ENCODE results near the gene TMC4. TPM values are rescaled to one million over a fixed set of nuclear protein-coding genes. Genes with fewer than 3 reads are reported as not detected.

TMC4 gene
- total RNA-seq, 1 experiment from 2014 or later, result 13.4 TPM

DNA sequence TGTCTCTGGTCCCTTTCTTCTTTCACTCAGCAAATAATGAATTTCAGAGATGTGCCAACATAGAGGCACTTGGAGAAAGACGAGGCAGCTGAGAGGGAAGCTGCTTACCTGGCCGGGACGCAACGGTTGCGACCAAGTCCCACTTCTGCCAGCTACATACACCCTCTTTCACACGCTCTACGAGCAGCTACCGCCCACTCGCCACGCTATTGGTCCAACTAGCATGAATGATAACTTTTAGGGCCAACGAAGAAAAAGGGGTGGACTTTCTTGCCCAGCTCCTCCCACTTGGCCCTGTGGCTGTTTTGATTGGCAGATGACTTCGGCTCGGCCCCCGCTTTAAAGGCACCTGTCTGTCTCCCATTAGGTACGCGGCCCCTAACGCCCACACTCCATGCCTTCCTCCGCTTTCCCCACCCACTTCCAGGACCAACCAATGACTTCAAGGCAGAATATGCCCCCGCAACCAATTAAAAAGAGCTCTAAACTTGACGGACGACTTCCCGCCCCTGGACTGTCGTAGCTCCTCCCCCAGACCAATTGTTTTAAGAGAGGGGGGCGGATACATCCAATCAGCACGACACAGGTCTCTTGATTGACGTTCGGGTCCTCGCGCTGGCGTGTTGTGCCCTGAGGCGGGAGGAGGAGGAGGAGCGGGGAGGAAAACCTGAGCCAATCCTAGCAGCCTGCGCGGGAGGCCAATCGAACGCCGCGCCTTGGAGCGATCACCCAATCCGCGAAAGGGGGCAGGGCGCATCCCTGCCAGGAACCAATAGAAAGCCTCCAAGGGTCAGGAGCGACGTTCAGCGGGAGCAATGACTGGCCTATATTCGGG lies 35.9 kb downstream of the TMC4 start:
- no peaks in the 10 kb centered on the region for H3K27me3 ChIP-seq (ENCODE audit: low read length)
- H3K27ac ChIP-seq (ENCODE audit: low read length), result peak overlapping the region; percentile 79
- peaks cover 35% of the 10 kb centered on the region for H4K20me1 ChIP-seq (ENCODE audit: low read length)
- ATAC-seq (peak; percentile 80), DNase-seq (peak; percentile 100)
- no peaks in the 10 kb centered on the region for H3F3A ChIP-seq (ENCODE audit: low read length, unreplicated experiment)
- peak overlapping the region; percentile 99 for H3K9ac ChIP-seq (ENCODE audit: low read length)
- H3K4me2 ChIP-seq (ENCODE audit: low read length), result peak overlapping the region; percentile 93
- H3K4me3 ChIP-seq (ENCODE audit: low read length), result peak overlapping the region; percentile 86
- no peaks in the 10 kb centered on the region for H3K9me3 ChIP-seq (ENCODE audit: low read length)
- intact Hi-C loops (cut with micrococcal nuclease), result loop anchor here (1.0 kb wide), 3 partner anchors 22 to 52 kb away; partner anchors contain the start of genes LENG1, MBOAT7, PRPF31 and TFPT
- H3K36me3 ChIP-seq (ENCODE audit: low read depth, low read length), result peaks cover 18% of the 10 kb centered on the region; the same call in 1 of the 2 replicates
- CTCF ChIA-PET, result interaction anchor here (0.6 to 1.9 kb wide), 8 partner anchors 21 to 478 kb away, joined by 3 to 11 read pairs (median 7); partner anchors contain the start of genes LENG1 and MBOAT7
- no peak for TF ChIP-seq CTCF (conservative IDR thresholded peaks at IDR 0.05; ENCODE audit: low read depth, low read length)
- TF ChIP-seq EZH2phosphoT487 (IDR thresholded peaks at IDR 0.05; ENCODE audit: borderline replicate concordance, low read length), result no peak
- TF ChIP-seq EZH2 (IDR thresholded peaks at IDR 0.05; ENCODE audit: low read length, unreplicated experiment), result no peak
- H2AFZ ChIP-seq (ENCODE audit: low read length), result peak overlapping the region; percentile 68
- H3K9me2 ChIP-seq (replicated peaks; ENCODE audit: low read length), result no peaks in the 10 kb centered on the region
- H3K79me2 ChIP-seq (ENCODE audit: low read length), result peaks cover 45% of the 10 kb centered on the region
- POLR2A ChIA-PET (ENCODE audit: unreplicated experiment), result interaction anchor here (0.5 to 1.3 kb wide), 15 partner anchors 17 to 1948 kb away, joined by 3 to 25 read pairs (median 8); partner anchors contain the start of genes LENG1, MBOAT7, MYADM and PRPF31
- no TSS peak for BruUV-seq (replicated peaks)
- H3K4me1 ChIP-seq (ENCODE audit: insufficient read depth, low read length), result peaks cover 20% of the 10 kb centered on the region; the same call in 1 of the 2 replicates

DNA sequence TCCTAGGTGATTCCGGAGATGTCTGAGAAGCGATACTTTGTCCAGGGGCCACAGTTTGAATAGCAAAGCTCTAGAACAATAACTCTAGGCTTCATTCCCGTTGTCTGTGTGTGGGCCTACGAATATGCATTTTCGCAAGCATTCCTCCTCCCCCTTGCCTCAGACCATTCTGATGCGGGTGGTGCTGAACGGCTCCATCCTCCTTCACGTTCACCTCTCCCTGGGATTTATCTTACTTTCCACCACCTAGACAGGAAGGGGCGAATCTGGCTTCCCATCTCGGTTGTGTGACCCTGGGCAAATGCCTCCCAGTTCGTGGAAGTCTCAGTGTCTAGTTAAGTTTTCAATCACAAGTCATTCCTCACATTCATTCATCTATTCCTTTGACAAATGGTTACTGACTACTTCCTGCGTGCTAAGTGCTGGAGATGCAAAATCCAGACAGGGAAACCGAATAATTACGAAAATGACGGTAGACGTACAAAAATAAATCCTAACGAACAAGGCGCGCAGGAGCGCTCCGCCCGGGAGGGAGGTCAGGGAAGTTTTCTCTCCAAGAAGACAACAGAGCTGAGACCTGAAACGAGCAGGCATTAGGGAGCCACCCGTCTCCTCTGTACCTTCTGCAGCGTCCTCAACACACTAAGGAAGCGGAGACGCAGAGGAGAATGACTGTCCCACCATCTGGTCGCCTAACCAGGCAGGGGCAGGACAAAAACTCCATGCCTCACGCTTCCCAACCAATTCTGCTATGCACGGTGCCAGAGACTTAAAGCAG lies 36.7 kb downstream of the TMC4 start:
- TF ChIP-seq EZH2 (IDR thresholded peaks at IDR 0.05; ENCODE audit: low read length, unreplicated experiment) (no peak), EZH2phosphoT487 (IDR thresholded peaks at IDR 0.05; ENCODE audit: borderline replicate concordance, low read length) (no peak), CTCF (conservative IDR thresholded peaks at IDR 0.05; ENCODE audit: low read depth, low read length) (no peak)
- peaks cover 37% of the 10 kb centered on the region for H3K79me2 ChIP-seq (ENCODE audit: low read length)
- peaks cover 20% of the 10 kb centered on the region; the same call in 1 of the 2 replicates for H3K4me1 ChIP-seq (ENCODE audit: insufficient read depth, low read length)
- peaks cover 17% of the 10 kb centered on the region; the same call in 1 of the 2 replicates for H3K36me3 ChIP-seq (ENCODE audit: low read depth, low read length)
- H3K27ac ChIP-seq (ENCODE audit: low read length), result peak overlapping the region; percentile 3; the same call in 1 of the 2 replicates
- H4K20me1 ChIP-seq (ENCODE audit: low read length), result peaks cover 28% of the 10 kb centered on the region
- peak overlapping the region; percentile 91 for H3K4me2 ChIP-seq (ENCODE audit: low read length)
- ChIA-PET CTCF (interaction anchor here (0.6 to 1.9 kb wide), 4 partner anchors 24 to 294 kb away, joined by 4 to 11 read pairs (median 10); partner anchors contain the start of genes LENG1 and MBOAT7), POLR2A (ENCODE audit: unreplicated experiment) (interaction anchor here (0.5 to 1.3 kb wide), 8 partner anchors 16 to 1947 kb away, joined by 3 to 25 read pairs (median 16); partner anchors contain the start of genes LENG1, MBOAT7, MYADM and PRPF31)
- no peaks in the 10 kb centered on the region for H3K27me3 ChIP-seq (ENCODE audit: low read length)
- BruUV-seq (replicated peaks), result TSS peak; percentile 93
- no peaks in the 10 kb centered on the region for H3K9me3 ChIP-seq (ENCODE audit: low read length)
- no peaks in the 10 kb centered on the region for H3K9me2 ChIP-seq (replicated peaks; ENCODE audit: low read length)
- DNase-seq (peak; percentile 15), ATAC-seq (peak; percentile 2)
- intact Hi-C loops (cut with micrococcal nuclease), result no loop called here
- H2AFZ ChIP-seq (ENCODE audit: low read length), result peak overlapping the region; percentile 68
- no peaks in the 10 kb centered on the region for H3F3A ChIP-seq (ENCODE audit: low read length, unreplicated experiment)
- peak overlapping the region; percentile 49 for H3K9ac ChIP-seq (ENCODE audit: low read length)
- peak overlapping the region; percentile 73 for H3K4me3 ChIP-seq (ENCODE audit: low read length)

All from PC-3 (cell line).